Measurements from ENCODE around the gene ZNF862.

Gene ZNF862

DNA sequence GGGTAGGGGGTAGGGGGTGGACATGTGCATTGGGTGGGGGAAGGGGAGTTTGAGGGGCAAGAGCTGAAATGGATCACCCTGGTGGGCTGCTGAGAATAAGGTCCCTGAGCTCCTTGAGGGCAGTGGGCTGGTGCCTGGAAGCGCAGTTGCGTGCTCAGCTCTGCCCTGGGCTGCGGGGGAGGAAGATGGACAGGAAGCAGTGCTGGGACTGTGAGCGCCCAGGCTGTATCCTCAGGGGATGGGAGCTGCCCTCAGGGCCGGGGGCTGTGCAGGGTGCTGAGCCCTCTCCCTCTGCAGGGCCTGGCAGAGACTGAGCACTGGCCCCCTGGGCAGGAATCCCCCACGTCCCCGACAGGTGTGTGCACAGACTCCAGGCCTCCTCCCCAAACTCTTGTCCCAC lies 40.4 kb upstream of the ZNF862 start:
- Histone ChIP-seq H3K9ac (ENCODE audit: low read depth in 1 of 2, low read length in 2 of 2) (no peak overlapping the region), H3K4me1 (ENCODE audit: control insufficient read depth in 2 of 2, insufficient read depth in 2 of 2, low read length in 2 of 2) (no peaks in the 10 kb centered on the region), H3K4me3 (ENCODE audit: low read length in 2 of 2) (no peak overlapping the region), H3K9me3 (ENCODE audit: control insufficient read depth in 2 of 2, low read length in 2 of 2) (no peaks in the 10 kb centered on the region), H3K36me3 (ENCODE audit: control insufficient read depth in 2 of 2, insufficient read depth in 2 of 2, low read length in 2 of 2) (no peaks in the 10 kb centered on the region), H3K27me3 (ENCODE audit: control insufficient read depth in 2 of 2, insufficient read depth in 2 of 2, low read length in 2 of 2) (no peaks in the 10 kb centered on the region), H3K27ac (ENCODE audit: low read depth in 2 of 2, low read length in 2 of 2) (no peak overlapping the region)

DNA sequence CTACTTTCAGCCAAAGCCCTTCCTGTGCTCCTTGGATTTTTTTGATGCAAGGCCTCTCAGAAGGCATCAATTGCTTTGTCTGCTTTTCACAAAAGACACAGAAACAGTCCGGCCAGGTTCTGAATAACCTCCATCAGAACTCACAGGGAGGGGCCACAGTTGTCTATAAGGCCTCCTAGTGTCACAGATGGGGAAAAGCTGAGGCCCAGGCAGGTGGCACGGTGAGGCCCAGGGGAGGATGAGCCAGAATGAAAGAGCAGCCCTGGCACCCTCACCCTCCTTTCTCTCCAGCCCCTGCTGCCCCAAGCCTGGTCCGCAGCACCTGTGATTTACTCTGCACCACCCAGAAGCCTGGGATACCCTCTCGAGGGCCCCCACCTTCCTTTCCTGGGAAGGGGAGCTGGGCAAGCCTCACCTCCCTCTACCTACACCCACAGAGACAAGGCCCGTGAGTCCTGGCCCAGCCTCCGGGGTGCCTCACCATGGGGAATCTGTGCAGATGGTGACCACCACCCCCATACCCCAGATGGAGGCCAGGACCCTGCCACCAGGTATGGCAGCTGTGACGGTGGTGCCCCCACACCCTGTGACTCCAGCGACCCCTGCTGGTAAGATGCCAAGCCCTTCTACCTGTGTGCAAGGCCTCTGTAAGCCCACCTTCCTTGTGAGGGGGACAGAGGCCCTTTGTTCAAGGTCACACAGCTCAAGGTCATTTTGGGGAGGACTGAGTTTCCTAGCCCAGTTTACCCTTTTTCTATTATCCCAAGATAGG lies 38.6 kb upstream of the ZNF862 start:
- Histone ChIP-seq H3K27ac (ENCODE audit: low read depth in 2 of 2, low read length in 2 of 2) (no peak overlapping the region), H3K36me3 (ENCODE audit: control insufficient read depth in 2 of 2, insufficient read depth in 2 of 2, low read length in 2 of 2) (no peaks in the 10 kb centered on the region), H3K9me3 (ENCODE audit: control insufficient read depth in 2 of 2, low read length in 2 of 2) (no peaks in the 10 kb centered on the region), H3K4me3 (ENCODE audit: low read length in 2 of 2) (no peak overlapping the region), H3K9ac (ENCODE audit: low read depth in 1 of 2, low read length in 2 of 2) (no peak overlapping the region), H3K27me3 (ENCODE audit: control insufficient read depth in 2 of 2, insufficient read depth in 2 of 2, low read length in 2 of 2) (no peaks in the 10 kb centered on the region), H3K4me1 (ENCODE audit: control insufficient read depth in 2 of 2, insufficient read depth in 2 of 2, low read length in 2 of 2) (no peaks in the 10 kb centered on the region)

DNA sequence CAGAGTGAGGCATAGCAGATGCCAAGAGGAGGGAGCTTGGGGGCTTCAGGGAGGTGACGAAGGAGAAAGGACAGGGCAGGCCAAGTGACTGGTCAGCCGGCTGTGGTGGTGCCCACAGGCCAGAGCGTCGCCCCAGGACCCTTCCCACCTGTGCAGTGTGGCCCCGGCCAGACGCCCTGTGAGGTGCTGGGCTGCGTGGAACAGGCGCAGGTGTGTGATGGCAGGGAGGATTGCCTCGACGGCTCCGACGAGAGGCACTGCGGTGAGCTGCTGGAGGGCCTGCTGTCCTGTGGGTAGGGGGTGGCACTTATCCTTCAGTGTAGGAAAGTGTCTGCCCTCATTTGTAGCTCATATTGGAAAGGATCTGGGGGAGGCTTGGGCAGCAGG lies 38.0 kb upstream of the ZNF862 start:
- no peaks in the 10 kb centered on the region for H3K9me3 ChIP-seq (ENCODE audit: control insufficient read depth in 2 of 2, low read length in 2 of 2)

DNA sequence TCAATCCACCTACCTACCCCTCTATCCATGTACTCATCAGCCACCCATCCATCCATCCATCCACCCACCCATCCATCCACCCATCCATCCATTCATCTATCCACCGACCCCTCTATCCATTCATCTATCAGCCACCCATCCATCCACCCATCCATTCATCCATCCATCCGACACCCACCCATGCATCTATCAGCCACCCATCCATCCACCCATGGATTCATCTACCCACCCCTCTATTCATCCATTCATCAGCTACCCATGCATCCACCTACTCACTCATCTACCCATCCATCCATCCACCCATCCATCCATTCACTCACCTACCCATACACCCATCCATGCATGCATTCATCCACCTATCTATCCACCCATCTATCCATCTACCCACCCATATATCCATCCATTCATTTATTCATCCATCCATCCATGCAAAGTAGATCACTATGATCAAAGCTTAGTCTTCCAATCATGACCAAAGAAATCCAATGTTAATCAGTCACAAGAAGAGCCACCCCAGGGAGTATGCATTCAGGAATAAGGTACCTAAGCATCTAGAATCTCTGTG lies 37.1 kb upstream of the ZNF862 start:
- no peaks in the 10 kb centered on the region for H3K36me3 ChIP-seq (ENCODE audit: control insufficient read depth in 2 of 2, insufficient read depth in 2 of 2, low read length in 2 of 2)
- H3K27me3 ChIP-seq (ENCODE audit: control insufficient read depth in 2 of 2, insufficient read depth in 2 of 2, low read length in 2 of 2): no peaks in the 10 kb centered on the region
- no peak overlapping the region for H3K4me3 ChIP-seq (ENCODE audit: low read length in 2 of 2)
- H3K4me1 ChIP-seq (ENCODE audit: control insufficient read depth in 2 of 2, insufficient read depth in 2 of 2, low read length in 2 of 2): no peaks in the 10 kb centered on the region
- H3K9ac ChIP-seq (ENCODE audit: low read depth in 1 of 2, low read length in 2 of 2): no peak overlapping the region
- no peak overlapping the region for H3K27ac ChIP-seq (ENCODE audit: low read depth in 2 of 2, low read length in 2 of 2)
- no peaks in the 10 kb centered on the region for H3K9me3 ChIP-seq (ENCODE audit: control insufficient read depth in 2 of 2, low read length in 2 of 2)

More for the DNA sequence above, 38.0 kb upstream of the ZNF862 start:
- Histone ChIP-seq H3K36me3 (ENCODE audit: control insufficient read depth in 2 of 2, insufficient read depth in 2 of 2, low read length in 2 of 2) (no peaks in the 10 kb centered on the region), H3K9ac (ENCODE audit: low read depth in 1 of 2, low read length in 2 of 2) (no peak overlapping the region), H3K27me3 (ENCODE audit: control insufficient read depth in 2 of 2, insufficient read depth in 2 of 2, low read length in 2 of 2) (no peaks in the 10 kb centered on the region), H3K4me1 (ENCODE audit: control insufficient read depth in 2 of 2, insufficient read depth in 2 of 2, low read length in 2 of 2) (no peaks in the 10 kb centered on the region), H3K4me3 (ENCODE audit: low read length in 2 of 2) (no peak overlapping the region), H3K27ac (ENCODE audit: low read depth in 2 of 2, low read length in 2 of 2) (no peak overlapping the region)

DNA sequence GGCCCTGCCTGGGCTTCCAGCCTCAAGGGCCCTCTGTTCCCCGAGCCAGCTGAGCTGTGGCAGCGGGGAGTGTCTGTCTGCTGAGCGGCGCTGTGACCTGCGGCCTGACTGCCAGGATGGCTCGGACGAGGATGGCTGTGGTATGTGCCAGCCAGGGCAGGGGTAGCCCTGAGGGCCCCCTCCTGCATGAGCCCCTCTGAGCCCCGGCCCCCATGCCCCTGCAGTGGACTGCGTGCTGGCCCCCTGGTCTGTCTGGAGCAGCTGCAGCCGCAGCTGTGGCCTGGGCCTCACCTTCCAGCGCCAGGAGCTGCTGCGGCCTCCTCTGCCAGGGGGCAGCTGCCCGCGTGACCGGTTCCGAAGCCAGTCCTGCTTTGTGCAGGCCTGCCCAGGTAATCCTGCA lies 36.4 kb upstream of the ZNF862 start:
- Histone ChIP-seq H3K27me3 (ENCODE audit: control insufficient read depth in 2 of 2, insufficient read depth in 2 of 2, low read length in 2 of 2) (no peaks in the 10 kb centered on the region), H3K4me1 (ENCODE audit: control insufficient read depth in 2 of 2, insufficient read depth in 2 of 2, low read length in 2 of 2) (no peaks in the 10 kb centered on the region), H3K36me3 (ENCODE audit: control insufficient read depth in 2 of 2, insufficient read depth in 2 of 2, low read length in 2 of 2) (no peaks in the 10 kb centered on the region), H3K27ac (ENCODE audit: low read depth in 2 of 2, low read length in 2 of 2) (no peak overlapping the region), H3K4me3 (ENCODE audit: low read length in 2 of 2) (no peak overlapping the region), H3K9ac (ENCODE audit: low read depth in 1 of 2, low read length in 2 of 2) (no peak overlapping the region), H3K9me3 (ENCODE audit: control insufficient read depth in 2 of 2, low read length in 2 of 2) (no peaks in the 10 kb centered on the region)

DNA sequence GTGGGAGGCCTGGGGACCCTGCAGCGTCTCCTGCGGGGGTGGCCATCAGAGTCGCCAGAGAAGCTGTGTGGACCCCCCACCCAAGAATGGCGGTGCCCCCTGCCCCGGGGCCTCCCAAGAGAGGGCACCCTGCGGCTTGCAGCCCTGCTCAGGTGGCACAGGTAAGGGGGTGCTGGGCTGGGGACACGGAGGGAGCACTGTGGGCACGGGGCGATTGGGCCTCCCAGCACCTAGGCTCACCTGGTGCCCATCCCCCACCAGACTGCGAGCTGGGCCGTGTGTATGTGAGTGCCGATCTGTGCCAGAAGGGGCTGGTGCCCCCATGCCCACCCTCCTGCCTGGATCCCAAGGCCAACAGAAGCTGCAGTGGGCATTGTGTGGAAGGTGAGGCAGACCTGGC lies 35.2 kb upstream of the ZNF862 start:
- no peak overlapping the region for H3K4me3 ChIP-seq (ENCODE audit: low read length in 2 of 2)

DNA sequence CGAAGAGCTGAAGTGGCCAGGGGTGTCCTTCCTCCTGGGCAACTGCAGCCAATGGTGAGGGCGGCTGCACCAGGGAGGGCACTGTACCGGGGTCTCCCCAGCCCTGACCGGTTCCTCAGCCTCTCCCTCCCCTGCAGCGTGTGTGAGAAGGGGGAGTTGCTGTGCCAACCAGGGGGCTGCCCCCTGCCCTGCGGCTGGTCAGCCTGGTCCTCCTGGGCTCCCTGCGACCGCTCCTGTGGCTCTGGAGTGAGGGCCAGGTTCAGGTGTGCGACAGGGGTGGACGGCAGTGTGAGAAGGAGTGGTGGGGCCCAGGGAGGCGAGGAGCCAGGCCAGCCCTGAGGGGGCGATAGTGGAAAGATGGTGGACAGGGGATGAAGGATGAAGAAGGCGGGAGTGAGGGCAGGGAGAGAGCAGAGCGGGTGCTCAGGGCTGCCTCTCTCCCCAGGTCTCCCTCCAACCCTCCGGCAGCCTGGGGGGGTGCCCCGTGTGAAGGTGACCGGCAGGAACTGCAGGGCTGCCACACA lies 34.6 kb upstream of the ZNF862 start:
- Histone ChIP-seq H3K36me3 (ENCODE audit: control insufficient read depth in 2 of 2, insufficient read depth in 2 of 2, low read length in 2 of 2) (no peaks in the 10 kb centered on the region), H3K27me3 (ENCODE audit: control insufficient read depth in 2 of 2, insufficient read depth in 2 of 2, low read length in 2 of 2) (no peaks in the 10 kb centered on the region), H3K4me3 (ENCODE audit: low read length in 2 of 2) (no peak overlapping the region), H3K9ac (ENCODE audit: low read depth in 1 of 2, low read length in 2 of 2) (no peak overlapping the region), H3K9me3 (ENCODE audit: control insufficient read depth in 2 of 2, low read length in 2 of 2) (no peaks in the 10 kb centered on the region), H3K27ac (ENCODE audit: low read depth in 2 of 2, low read length in 2 of 2) (no peak overlapping the region), H3K4me1 (ENCODE audit: control insufficient read depth in 2 of 2, insufficient read depth in 2 of 2, low read length in 2 of 2) (no peaks in the 10 kb centered on the region)

More for the DNA sequence above, 35.2 kb upstream of the ZNF862 start:
- Histone ChIP-seq H3K36me3 (ENCODE audit: control insufficient read depth in 2 of 2, insufficient read depth in 2 of 2, low read length in 2 of 2) (no peaks in the 10 kb centered on the region), H3K27ac (ENCODE audit: low read depth in 2 of 2, low read length in 2 of 2) (no peak overlapping the region), H3K9ac (ENCODE audit: low read depth in 1 of 2, low read length in 2 of 2) (no peak overlapping the region), H3K9me3 (ENCODE audit: control insufficient read depth in 2 of 2, low read length in 2 of 2) (no peaks in the 10 kb centered on the region), H3K4me1 (ENCODE audit: control insufficient read depth in 2 of 2, insufficient read depth in 2 of 2, low read length in 2 of 2) (no peaks in the 10 kb centered on the region), H3K27me3 (ENCODE audit: control insufficient read depth in 2 of 2, insufficient read depth in 2 of 2, low read length in 2 of 2) (no peaks in the 10 kb centered on the region)

DNA sequence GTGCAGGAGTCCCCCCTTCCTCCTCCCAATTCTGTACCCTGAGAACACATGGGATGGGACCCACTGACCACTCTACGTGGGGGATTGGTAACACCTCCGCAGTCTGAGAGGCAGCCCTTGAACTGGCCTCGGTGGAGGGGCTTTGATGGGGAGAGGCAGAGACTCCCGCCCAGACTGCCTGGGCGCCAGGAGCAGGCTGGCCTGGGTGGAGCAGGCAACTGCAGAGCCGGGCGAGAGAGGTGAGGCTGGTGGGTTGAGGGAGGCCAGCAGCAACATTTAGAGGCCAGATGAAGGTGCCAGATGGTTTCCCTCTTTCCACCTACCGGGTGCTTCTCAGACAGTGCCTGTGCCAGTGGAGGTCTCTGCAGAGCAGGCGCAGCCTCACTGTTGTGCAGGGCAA lies 34.1 kb upstream of the ZNF862 start:
- Histone ChIP-seq H3K27me3 (ENCODE audit: control insufficient read depth in 2 of 2, insufficient read depth in 2 of 2, low read length in 2 of 2) (no peaks in the 10 kb centered on the region), H3K4me1 (ENCODE audit: control insufficient read depth in 2 of 2, insufficient read depth in 2 of 2, low read length in 2 of 2) (no peaks in the 10 kb centered on the region), H3K36me3 (ENCODE audit: control insufficient read depth in 2 of 2, insufficient read depth in 2 of 2, low read length in 2 of 2) (no peaks in the 10 kb centered on the region), H3K9me3 (ENCODE audit: control insufficient read depth in 2 of 2, low read length in 2 of 2) (no peaks in the 10 kb centered on the region), H3K4me3 (ENCODE audit: low read length in 2 of 2) (no peak overlapping the region), H3K27ac (ENCODE audit: low read depth in 2 of 2, low read length in 2 of 2) (no peak overlapping the region), H3K9ac (ENCODE audit: low read depth in 1 of 2, low read length in 2 of 2) (no peak overlapping the region)

DNA sequence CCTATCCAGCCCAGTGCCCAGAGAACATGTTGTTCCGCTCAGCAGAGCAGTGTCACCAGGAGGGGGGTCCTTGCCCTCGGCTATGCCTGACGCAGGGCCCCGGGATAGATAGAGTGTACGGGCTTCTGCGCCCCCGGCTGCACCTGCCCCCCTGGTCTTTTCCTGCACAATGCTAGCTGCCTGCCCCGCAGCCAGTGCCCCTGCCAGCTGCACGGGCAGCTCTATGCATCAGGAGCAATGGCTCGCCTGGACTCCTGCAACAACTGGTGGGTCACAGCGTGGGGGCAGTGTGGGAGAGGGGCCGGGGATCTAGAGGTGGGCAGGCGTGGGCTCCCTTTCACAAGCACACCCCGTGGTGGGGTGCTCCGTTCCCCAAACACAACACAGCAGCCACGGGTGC lies 31.4 kb upstream of the ZNF862 start:
- Histone ChIP-seq H3K4me1 (ENCODE audit: control insufficient read depth in 2 of 2, insufficient read depth in 2 of 2, low read length in 2 of 2) (no peaks in the 10 kb centered on the region), H3K9me3 (ENCODE audit: control insufficient read depth in 2 of 2, low read length in 2 of 2) (no peaks in the 10 kb centered on the region), H3K9ac (ENCODE audit: low read depth in 1 of 2, low read length in 2 of 2) (no peak overlapping the region), H3K27me3 (ENCODE audit: control insufficient read depth in 2 of 2, insufficient read depth in 2 of 2, low read length in 2 of 2) (no peaks in the 10 kb centered on the region), H3K4me3 (ENCODE audit: low read length in 2 of 2) (no peak overlapping the region), H3K27ac (ENCODE audit: low read depth in 2 of 2, low read length in 2 of 2) (no peak overlapping the region), H3K36me3 (ENCODE audit: control insufficient read depth in 2 of 2, insufficient read depth in 2 of 2, low read length in 2 of 2) (no peaks in the 10 kb centered on the region)

DNA sequence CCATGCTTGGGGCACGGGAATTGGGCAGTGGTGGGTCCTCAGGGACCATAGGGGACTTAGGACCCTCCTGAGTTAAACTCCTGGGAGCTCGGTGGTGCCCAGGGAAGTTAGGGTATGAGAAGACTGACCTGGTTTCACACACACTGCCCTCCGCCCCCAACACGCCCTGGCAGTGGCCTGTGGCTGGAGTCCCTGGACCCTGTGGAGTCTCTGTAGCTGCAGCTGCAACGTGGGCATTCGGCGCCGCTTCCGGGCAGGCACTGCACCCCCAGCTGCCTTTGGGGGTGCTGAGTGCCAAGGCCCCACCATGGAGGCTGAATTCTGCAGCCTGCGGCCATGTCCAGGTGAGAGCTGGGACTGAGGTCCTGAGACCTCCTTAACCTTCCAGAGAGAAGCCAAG lies 29.9 kb upstream of the ZNF862 start:
- Histone ChIP-seq H3K36me3 (ENCODE audit: control insufficient read depth in 2 of 2, insufficient read depth in 2 of 2, low read length in 2 of 2) (no peaks in the 10 kb centered on the region), H3K4me3 (ENCODE audit: low read length in 2 of 2) (no peak overlapping the region), H3K9ac (ENCODE audit: low read depth in 1 of 2, low read length in 2 of 2) (no peak overlapping the region), H3K4me1 (ENCODE audit: control insufficient read depth in 2 of 2, insufficient read depth in 2 of 2, low read length in 2 of 2) (no peaks in the 10 kb centered on the region), H3K9me3 (ENCODE audit: control insufficient read depth in 2 of 2, low read length in 2 of 2) (no peaks in the 10 kb centered on the region), H3K27ac (ENCODE audit: low read depth in 2 of 2, low read length in 2 of 2) (no peak overlapping the region), H3K27me3 (ENCODE audit: control insufficient read depth in 2 of 2, insufficient read depth in 2 of 2, low read length in 2 of 2) (no peaks in the 10 kb centered on the region)

Data from mucosa of rectum (tissue), 2 donors.